GM21526 (cell line): ENCODE data around the gene SRSF1.
A peak's percentile ranks its signal among the peaks of the same experiment; 100 is the strongest.

Source experiments
- ATAC-seq: cut with Tn5 transposase; IDR thresholded peaks from one replicate; pipeline ENCODE4 v1.9.1; 2021; ENCODE audit warnings: moderate library complexity; ENCODE audit not compliant: unreplicated experiment, low FRiP score

Gene SRSF1

GRCh38 chr17:58019521-58019920, 12.5 kb upstream of the SRSF1 start:
- no peak for ATAC-seq

GRCh38 chr17:58019039-58019438, 12.0 kb upstream of the SRSF1 start:
- no peak for ATAC-seq

- ATAC-seq = no peak
These were observed 3.2 kb upstream of the SRSF1 start for GRCh38 chr17:58010067-58010799.

DNA sequence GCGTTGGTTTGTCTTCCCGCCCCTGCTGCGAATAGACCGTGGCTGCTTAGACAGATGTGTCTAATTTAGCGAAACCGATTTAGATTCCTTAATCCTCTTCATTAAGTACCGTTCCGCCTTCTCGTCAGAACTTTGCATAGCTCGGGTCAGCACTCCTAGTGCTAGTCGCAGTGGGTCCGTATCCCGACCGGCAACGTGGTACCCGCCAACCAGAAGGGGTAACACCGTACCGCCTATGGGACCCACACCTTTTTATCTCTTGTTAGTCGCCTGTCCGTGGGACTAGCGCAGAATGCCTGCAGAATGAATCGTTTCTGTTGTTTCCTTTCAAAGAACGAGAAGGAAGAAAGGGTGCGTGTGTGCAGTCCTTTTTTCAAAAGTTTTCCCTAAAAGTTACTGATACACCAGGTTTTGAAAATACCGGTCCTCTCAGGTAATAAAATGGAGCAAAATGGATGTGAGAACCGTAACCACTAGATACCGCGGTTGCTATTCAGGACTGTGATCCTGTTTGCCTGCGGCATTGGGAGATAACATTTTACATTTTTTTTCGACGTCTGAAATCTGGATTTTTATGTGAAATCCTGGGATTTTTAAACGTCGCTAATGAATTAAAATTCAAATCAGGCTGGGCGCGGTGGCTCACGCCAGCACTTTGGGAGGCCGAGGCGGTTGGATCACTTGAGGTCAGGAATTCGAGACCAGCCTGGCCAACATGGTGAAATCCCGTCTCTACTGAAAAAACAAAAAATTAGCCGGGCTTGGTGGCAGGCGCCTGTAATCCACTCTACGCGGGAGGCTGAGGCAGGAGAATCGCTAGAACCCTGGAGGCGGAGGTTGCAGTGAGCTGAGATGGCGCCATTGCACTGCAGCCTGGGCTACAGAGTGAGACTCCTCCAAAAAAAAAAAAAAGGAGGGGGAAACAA, 998 bp upstream of the SRSF1 start:
- peak; percentile 22 for ATAC-seq

- ATAC-seq = no peak
These were observed 504 bp downstream of the SRSF1 start for GRCh38 chr17:58006560-58006923.

DNA sequence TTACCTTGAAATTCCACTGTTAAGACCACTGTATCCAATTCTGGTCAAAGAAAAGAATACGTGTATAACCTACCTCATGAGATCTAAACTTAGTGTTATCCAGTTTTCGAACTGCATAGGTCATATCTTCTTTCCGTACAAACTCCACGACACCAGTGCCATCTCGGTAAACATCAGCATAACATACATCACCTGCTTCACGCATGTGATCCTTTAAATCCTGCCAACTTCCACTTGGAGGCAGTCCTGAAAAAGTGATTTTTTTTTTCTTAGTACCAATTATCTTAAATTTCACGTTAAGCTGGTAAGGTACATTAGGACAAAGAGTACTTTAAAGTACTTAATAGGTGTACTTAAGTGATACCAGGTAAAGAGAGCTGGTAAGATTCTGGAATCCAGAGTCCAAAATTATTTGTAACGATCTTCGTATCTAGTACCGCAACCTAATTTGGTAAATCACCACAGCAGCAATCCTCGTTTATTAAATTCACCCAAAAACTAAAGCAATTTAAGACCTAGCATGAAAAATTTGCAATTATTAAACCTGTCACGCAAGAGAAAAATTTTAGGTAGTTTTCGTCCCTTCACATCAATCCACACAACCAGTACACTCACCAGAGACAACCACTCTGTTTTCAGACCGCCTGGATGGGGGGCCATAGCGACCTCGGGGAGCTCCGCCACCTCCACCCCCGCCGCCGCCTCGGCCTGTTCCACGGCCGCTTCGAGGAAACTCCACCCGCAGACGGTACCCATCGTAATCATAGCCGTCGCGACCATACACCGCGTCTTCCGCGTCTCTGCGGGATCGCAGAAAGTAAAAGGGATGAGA, 1.1 kb downstream of the SRSF1 start:
- no peak for ATAC-seq

DNA sequence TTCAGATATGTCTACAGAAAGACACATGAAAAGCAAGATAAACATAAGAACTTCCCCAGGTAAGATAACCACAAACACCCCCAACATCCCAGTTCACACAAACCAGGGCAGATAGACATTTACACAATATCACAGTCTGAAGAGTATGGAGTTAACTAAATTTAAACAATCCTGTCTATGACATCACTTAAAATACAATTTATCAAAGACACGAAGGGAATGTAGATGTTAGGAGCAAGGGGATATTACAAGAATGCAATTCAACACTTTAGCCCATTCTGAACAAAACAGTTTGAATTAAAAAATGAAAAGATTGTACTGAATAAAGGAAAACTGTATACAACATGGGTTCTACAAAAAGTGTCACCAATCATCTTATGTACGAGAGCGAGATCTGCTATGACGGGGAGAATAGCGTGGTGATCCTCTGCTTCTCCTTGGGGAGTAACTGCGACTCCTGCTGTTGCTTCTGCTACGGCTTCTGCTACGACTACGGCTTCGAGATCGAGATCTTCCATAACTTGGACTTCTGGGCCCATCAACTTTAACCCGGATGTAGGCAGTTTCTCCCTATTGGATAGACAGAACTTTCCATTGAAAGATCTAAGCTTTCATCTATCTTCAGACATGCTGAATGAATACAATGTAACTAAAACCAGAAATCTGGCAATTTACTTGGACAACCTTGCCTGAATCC, 1.9 kb downstream of the SRSF1 start:
- no peak for ATAC-seq

DNA sequence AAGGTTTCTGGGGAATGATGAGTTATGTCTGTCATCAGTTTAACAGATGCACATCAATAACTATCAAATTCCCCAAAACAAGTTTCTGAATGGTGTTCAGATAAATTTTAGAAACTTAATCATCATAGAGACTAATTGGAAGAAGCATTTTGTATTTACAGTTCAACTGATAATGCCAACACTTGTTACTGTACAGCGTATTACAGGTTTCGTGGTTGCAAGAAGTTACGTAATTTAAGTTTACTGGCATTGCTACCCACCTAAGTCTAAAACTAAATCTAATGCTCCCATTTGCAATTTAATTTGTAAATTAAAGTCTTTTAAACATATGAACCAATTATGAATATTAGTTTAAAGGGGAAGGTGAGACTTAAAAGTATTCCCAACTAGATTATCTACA, 3.0 kb downstream of the SRSF1 start:
- no peak for ATAC-seq

DNA sequence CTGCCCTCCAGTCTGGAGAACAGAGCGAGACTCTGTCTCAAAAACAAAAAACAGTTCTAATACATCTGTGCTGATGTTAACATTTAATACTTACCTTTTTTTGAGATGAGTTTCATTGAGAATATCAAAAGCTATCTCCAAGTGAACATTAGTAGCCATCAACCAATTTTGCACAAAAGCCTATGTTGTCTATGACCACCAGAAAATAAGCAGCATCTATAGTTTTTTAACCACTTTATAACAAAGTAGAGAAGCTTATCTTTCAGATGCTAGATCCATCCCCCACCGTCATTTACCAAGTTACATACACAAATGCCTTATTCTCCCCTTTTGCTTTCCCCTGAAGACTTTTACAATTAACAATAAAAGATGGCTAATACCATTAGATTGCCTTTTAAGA, 4.1 kb downstream of the SRSF1 start:
- no peak for ATAC-seq

DNA sequence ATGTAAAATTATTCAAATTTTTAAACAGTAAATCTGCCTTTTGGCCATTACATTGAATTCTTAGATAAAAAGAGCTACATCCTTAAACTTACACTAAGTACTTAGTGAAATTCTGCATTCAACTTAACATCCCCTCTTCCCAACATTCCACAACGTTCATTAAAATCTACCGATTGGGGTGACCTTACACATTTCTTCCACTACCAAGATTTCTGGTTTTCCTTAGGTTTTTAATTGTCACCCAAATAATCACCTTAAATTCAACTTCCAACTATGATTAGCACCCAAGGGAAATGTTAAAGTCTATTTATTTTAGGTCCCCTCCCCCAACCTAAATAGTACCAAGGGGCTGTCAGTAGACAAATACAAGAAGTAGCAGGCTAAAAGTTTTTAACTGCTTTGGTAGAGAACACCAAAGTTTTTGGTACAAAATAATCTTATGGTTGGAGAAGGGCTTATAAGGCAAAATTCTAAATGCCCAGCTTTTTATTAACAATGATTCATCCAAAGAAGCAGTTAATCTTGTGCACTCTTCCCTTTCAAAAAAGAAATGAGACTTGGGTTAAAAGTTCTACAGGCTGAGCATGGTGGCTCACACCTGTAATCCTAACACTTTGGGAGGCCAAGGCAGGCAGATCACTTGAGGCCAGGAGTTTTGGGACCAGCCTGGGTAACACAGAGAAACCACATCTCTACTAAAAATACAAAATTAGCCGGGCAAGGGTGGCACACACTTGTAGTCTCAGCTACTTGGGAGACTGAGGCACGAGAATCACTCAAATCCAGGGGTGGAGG, 4.7 kb downstream of the SRSF1 start:
- ATAC-seq = no peak

GRCh38 chr17:58001461-58002124, 5.5 kb downstream of the SRSF1 start:
- no peak for ATAC-seq

DNA sequence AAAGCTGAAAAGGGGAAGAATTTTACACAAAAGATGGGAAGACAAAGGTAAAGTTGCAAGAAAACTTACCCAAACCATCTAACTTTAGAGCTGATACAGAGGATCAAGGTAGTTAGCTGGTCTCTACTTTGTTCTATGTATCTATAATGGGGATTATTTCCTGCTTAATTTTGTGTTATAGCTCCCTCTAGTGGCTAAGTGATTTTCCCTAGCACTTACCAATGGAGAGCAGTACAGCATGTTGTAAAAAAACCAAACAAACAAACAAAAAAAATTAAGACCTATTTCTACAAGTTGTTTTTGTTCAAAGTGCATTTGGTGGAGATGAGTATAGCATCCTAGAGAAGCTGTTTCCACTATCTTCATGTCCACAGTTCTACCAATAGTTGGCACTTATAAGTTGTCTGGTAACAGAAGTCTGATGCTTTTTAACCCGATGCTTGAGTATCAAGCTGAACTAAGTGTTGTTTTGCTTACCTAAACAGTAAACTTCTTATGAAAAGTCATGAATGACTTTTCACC, 7.5 kb downstream of the SRSF1 start:
- no peak for ATAC-seq

GRCh38 chr17:57999010-57999495, 8.0 kb downstream of the SRSF1 start:
- no peak for ATAC-seq

GRCh38 chr17:57997085-57997809, 9.8 kb downstream of the SRSF1 start:
- no peak for ATAC-seq

DNA sequence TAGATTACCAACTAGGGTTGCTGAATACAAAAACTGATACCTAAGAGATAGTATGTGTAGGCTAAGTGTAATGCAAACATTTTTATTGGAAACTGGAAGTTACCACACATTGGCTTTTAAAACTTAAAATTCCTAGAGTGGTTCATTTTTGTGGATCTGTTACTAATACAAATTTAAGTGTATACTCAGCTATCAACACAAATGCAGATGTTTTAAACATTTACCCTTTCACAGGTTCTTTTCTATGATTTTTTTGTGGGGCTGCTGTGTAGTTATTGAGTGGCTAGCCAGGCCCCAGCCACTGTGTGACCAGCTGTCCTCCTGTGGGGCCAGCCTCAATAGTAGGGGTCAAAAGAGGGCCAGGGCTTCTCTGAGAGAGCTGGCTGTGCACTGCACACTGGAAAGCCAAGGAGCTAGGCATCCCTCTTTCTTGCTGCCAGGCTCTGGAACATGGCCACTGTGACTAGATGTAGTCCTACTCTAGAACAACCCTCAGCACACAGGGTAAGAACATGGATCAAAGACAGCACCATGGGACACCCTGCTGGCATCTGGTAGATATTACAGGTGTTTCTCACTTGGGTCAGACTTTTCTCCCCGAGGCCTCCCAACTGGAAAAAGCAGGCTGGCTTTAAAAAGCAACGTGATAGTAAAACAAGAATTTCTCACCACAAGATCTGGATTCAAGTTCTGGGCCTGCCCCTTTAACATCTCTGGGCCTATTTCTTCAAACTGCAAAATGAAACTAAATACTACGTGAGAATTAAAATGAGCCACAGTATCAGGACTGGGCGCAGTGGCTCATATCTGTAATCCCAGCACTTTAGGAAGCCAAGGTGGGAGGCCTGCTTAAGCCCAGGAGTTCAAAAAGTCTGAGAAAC, 11.7 kb downstream of the SRSF1 start:
- no peak for ATAC-seq

DNA sequence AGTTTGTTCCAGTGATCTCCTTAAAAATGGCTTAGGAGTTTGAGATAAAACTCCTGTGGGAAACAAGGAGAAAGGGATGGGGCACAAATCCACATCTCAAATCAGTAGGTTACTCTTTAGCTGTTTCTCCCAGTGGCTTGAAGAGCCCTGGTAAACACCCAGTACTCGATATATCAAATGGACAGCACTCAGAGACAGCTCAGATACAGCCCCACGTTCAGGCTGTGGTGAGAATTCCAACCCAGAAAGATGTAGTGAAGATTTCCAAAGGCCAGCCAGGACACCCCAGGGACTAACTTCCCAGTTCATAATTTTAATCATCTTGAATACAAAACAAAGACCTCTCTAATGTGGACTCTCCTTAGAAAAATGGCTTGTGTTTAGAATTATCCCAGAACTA, 12.6 kb downstream of the SRSF1 start:
- ATAC-seq = no peak
